ENCODE data around the gene CYB5RL.
A peak's percentile ranks its signal among the peaks of the same experiment; 100 is the strongest.

CYB5RL gene

DNA sequence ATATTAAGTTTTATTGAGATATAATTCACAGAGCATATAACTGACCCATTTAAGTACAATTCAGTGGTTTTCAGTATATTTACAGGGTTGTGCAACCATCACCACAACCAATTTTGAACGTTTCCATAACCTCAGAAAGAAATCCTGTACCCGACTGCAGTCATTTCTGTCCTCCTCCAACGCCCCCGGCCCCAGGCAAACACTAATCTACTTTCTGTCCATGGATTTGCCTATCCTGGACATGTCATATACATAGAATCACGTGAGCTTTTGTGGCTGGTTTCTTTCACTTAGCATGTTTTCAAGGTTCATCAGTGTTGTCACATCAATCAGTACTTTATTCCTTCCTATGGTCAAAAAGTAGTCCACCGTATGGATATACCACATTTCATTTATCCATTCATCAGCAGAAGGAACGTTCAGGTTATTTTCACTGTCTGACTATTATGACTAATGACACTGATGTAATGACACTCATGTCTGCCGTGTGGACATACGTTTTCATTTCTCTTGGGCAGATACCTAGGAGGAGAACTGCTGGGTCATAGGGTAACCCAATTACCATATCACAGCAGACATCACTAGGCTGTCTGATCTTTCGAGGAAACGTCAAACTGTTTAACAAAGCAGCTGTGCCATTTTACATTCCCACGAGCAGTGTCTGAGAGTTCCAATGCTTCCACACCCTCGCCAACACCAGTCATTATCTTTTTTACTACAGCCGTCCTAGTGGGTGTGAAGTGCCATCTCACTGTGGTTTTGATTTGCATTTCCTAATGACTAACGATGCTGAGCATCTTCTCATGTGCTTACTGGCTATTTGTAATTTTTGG is 30.9 kb upstream of the CYB5RL start:
- TF ChIP-seq POLR2A (IDR thresholded peaks at IDR 0.05; ENCODE audit: low read depth, low read length): no peak
- FAIRE-seq (no peak), DNase-seq (ENCODE audit: insufficient read length, low spot score) (no peak)

DNA sequence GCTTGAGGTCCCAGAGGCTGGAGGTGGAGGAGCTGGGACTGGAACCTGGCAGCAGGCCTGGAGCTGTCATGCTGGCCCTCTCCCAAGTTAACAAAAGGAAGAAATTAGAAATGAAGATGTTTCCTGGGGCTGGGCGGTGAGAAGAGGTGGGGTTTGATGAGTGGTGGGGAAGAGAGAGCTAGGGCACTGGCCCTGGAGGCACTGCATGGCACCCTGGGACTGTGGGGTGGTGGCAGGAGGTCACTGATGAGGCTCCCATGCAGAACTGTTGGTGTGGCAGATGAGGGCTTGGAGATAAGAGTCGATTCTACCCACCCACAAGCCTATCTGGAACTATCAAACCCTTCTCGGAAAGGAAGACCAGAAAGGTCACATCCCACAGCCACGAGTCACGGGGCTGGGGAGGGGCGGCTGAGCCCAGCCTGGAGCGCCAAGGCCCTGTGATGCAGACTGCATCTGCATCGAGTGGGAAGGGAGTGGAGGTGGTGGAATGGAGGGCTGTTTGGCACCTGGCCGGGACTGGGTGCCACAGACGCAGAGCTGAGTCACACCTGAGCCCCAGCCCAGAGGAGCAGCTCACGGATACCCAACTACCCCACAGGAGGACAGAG is 29.6 kb upstream of the CYB5RL start:
- no peak for TF ChIP-seq POLR2A (IDR thresholded peaks at IDR 0.05; ENCODE audit: low read depth, low read length)
- FAIRE-seq (no peak), DNase-seq (ENCODE audit: insufficient read length, low spot score) (peak; percentile 50)

DNA sequence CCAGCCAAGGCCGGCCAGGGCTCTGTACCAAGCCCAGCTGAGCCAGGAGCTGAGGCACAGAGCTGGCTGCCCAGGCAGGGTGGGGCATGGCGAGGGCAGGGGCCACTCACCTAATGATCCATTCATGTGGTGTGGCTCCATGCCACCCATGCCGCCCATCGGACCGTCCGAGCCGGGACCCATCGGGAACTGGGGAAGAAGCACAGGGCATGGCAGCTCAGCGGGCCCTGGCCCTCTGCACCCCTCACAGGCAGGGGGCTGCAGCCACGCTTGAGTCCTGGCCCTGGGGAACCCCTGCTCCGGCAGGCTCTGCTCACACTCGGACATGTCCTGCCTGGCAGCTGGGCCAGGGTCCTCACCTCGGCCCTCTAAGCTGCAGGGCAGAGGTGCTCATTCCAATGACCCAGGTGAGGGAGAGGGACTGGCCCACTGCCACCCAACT is 28.8 kb upstream of the CYB5RL start:
- TF ChIP-seq POLR2A (IDR thresholded peaks at IDR 0.05; ENCODE audit: low read depth, low read length): no peak
- DNase-seq (ENCODE audit: insufficient read length, low spot score) (no peak), FAIRE-seq (no peak)

DNA sequence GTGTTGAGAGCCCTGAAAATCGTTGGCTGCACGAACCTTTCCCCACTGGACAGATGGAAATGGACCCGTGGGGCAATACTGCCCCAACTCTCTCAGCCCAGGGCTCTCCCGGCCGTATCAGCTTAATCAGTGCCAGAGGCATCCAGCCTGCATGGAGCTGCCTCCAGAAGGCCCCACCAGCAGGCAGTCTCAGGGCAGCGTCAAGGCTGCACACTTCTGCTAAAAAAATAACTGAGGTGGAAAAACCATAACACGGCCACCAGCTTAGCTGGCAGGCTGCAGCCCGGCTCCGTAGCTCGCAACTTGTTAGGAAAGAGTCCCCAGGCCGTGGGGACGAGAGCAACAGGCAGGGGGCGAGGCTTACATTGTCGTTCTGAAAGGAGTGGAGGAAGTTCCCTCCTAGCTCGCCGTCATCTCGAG is 28.1 kb upstream of the CYB5RL start:
- DNase-seq (ENCODE audit: insufficient read length, low spot score): no peak
- TF ChIP-seq POLR2A (IDR thresholded peaks at IDR 0.05; ENCODE audit: low read depth, low read length): no peak
- no peak for FAIRE-seq

DNA sequence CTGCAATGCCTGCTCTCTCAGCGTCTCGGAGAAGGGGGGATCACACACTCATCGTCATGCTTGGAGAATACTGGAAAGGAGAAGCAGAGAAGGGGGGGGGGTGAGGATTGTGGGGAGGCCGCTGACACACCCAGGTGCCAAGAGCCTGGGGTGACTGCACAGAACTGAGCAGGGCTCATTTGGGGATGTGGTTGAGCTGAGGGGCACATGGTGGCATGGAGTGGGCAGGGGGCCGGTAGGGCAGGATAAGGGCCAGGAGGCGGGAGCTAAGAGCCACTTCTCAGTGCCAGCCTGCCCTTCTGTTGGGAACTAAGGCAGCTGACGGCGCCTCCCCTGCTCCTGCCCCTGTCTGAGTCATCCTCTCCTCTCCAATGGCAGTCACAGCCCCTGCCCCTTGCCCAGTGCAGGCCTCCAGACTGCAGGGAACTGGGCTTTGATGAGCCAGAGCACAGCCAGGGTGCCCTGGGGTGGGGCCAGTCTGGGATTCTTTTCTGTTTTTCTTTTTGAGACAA is 27.3 kb upstream of the CYB5RL start:
- peak; percentile 65 for FAIRE-seq
- no peak for TF ChIP-seq POLR2A (IDR thresholded peaks at IDR 0.05; ENCODE audit: low read depth, low read length)
- peak; percentile 95 for DNase-seq (ENCODE audit: insufficient read length, low spot score)

DNA sequence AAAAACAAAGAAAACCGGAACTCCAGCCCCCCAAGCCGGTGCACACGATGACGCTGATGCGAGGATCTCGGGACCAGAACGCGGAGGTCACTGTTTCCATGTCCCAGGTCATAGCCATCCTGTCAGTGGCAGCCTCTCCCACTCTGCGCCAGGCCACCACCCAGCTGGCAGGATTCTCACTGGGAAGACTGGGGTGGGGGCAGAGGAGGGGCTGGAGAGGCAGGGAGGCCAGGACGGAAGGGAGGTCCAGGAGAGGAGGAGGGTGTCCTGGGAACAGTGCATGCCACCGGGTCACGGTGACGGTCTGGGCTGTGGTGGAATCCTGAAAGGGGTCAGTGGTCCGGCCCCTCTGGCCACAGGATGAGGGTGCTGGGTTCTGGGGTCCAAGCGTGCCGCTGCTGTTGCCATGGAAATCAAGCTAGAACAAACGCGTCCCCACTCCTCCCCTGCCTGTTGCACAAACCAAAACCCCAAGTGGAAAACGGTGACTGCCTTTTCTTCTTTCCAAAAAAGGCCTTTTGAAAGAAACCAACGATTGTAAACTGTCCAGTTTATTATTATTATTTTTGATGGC is 26.2 kb upstream of the CYB5RL start:
- TF ChIP-seq POLR2A (IDR thresholded peaks at IDR 0.05; ENCODE audit: low read depth, low read length): no peak
- no peak for FAIRE-seq
- no peak for DNase-seq (ENCODE audit: insufficient read length, low spot score)

DNA sequence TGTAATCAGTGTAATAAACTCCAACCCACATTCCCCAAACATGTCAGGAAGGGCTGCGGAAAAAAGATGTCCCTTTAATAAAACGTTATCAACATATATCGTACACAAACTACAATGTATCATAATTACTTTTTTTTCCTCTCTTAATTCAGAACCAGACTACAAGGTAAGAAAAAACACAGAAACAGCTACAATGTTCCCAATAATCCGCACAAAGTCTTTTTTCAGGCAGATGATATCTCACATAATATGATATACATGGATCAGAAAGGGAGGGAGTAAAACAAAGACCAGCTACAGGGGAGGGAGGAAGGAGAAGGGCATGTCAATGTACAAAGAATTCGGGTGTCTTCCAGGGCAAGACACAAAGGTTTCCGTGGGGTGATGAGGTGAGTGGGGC is 25.5 kb upstream of the CYB5RL start:
- no peak for DNase-seq (ENCODE audit: insufficient read length, low spot score)
- TF ChIP-seq POLR2A (IDR thresholded peaks at IDR 0.05; ENCODE audit: low read depth, low read length): no peak
- no peak for FAIRE-seq

DNA sequence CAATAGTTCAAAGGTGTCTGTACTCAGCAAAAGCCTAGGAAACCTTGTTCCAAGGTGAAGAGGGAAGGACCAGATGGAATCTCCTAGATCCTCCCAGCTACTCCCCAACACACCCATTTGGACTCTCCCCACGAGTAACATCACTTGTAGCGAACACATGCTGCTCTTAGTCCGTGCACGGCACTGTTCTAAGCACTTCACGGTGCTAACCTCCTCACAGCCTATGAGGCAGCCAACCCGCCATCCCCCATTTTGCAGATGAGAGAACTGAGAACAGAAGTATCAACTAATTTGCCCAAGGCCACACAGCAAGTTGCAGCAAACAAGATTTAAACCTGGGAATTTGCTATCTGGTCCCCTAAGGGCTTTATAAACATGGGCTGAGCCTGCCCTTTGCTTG is 24.4 kb upstream of the CYB5RL start:
- FAIRE-seq (no peak), DNase-seq (ENCODE audit: insufficient read length, low spot score) (no peak)
- TF ChIP-seq POLR2A (IDR thresholded peaks at IDR 0.05; ENCODE audit: low read depth, low read length): no peak

DNA sequence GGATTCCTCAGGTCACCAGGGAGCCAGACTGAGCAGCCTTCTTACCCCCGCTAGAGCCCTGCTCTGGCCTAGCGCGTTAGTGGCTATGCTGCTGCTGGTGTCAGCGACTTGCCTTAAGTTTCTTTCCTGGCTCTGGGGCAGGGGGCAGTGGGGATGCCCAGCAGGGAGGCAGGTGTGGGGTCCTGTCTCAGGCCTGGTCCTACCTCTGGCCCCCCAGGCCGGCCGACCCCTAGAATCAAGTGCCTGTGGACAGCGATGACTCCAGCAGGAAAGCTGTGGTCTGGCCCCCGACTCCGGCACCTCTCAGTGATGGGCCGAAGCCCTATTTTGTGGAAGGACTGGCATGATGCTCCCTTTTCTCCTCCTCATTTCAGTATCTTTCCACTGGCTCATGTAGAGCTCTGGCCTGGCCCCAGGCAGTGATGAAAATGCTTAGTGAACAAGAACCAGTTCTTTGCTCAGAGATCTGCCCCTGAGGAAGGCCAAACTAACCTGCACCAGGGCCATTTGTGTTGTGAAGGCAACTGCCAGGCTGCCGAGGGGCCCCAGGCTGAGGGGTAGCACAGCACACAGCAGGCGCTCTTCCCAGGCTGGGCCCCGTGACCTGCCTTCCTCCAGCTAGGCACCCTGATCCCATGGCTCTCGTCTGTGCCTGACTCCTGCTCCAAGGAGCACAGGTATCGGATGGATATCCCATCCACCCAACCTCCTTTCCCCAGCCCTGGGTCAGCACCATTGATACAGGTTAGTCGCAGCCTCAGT is 23.8 kb upstream of the CYB5RL start:
- DNase-seq (ENCODE audit: insufficient read length, low spot score) (no peak), FAIRE-seq (no peak)
- TF ChIP-seq POLR2A (IDR thresholded peaks at IDR 0.05; ENCODE audit: low read depth, low read length): no peak

DNA sequence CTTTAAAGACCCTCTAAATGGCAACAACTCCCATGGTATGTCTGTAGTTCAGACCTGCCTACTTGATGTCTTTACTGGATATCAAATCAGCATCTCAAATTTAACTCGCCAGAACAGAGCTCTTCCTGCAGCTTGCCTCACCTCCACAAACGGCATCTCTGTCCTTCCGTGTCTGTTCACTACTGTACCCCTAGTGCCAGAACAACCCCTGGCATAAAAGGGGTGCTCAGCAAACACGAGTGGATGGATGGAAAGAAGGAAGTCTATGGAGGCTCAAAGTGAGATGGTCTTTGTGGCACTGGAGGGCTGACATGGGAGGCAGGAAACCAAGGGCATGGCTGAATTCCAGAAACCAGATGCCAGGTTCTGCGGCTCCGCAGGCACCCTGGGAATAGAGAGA is 22.9 kb upstream of the CYB5RL start:
- FAIRE-seq (no peak), DNase-seq (ENCODE audit: insufficient read length, low spot score) (no peak)

DNA sequence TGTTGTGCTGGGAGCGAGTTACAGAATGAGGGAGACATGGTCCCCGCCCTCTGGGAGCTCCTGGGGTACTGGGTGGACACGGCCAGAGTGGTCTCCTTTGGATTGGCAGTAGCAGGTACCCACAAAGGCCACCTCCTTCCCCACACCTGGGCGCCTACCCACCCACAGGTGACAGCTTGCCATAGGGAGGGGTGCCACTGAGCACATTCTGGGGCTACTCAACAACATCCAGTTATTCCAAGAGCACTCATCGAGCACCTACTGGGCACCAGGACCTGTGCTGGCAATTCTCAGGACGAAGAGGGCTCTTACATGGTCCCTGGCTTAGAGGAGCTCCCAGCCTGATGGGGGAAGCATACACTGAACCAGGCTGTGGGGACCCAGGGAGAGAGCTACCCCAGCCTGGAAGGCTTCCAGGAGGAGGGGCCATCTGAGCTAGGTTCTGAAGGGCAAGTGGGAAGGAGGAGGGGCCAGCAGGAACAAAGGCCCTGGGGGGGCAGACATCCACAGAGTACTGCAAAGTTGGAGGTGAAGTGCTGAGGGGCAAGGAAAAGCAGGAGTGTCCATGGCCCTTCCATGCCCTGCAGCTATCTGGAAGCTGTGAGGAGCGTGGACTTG is 22.1 kb upstream of the CYB5RL start:
- TF ChIP-seq POLR2A (IDR thresholded peaks at IDR 0.05; ENCODE audit: low read depth, low read length): no peak
- DNase-seq (ENCODE audit: insufficient read length, low spot score) (no peak), FAIRE-seq (no peak)

More for the DNA sequence above, 22.9 kb upstream of the CYB5RL start:
- no peak for TF ChIP-seq POLR2A (IDR thresholded peaks at IDR 0.05; ENCODE audit: low read depth, low read length)

DNA sequence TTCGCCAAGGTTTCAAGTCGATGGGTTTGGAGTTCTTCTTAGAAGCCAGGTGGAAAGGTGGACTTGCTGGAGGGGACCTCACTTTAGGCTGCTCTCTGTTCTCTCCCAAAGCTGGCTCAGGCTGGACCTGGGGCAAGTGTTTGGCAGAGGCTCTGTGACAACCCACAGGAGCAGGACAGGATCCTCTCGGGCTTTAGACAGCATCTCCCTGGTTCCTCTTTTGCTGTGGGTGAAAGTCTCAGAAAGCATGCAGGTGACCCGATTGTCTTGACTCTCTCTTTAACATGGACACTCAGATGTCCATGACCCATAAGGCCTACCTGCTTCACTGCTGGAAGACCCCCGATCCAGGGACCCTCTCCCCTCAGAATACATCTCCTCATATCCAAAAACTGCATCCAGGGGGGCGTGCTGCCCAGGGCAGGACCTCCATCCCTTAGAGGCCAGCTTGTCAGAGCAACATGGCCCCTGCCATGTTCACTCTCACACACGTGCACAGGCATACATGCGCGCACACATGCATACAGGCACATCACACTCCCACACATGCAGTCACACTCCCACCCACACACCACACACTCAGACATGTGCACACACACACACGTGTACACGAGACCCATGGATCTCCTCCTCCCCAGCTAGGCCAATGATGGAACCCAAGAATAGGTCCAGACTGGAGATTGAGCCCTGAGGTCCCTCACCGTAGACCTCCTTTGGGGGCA is 21.4 kb upstream of the CYB5RL start:
- no peak for TF ChIP-seq POLR2A (IDR thresholded peaks at IDR 0.05; ENCODE audit: low read depth, low read length)
- DNase-seq (ENCODE audit: insufficient read length, low spot score) (no peak), FAIRE-seq (no peak)

All from H54 (cell line).